GM21619 (cell line): Measurements from ENCODE around the gene IFNA5.

Experiments
- ATAC-seq: cut with Tn5 transposase; IDR thresholded peaks from one replicate; pipeline ENCODE4 v1.9.1; 2021; ENCODE audit not compliant: unreplicated experiment

Gene IFNA5

GRCh38 chr9:21294904-21295538, 10.1 kb downstream of the IFNA5 start:
- peak; percentile 57 for ATAC-seq

- ATAC-seq, result no peak
Observed at GRCh38 chr9:21294364-21294774, 10.7 kb downstream of the IFNA5 start.

GRCh38 chr9:21289848-21290247, 15.3 kb downstream of the IFNA5 start:
- no peak for ATAC-seq

GRCh38 chr9:21287280-21287679, 17.8 kb downstream of the IFNA5 start:
- no peak for ATAC-seq

- ATAC-seq, result no peak
Observed at GRCh38 chr9:21286659-21287058, 18.5 kb downstream of the IFNA5 start.

GRCh38 chr9:21286099-21286498, 19.0 kb downstream of the IFNA5 start:
- no peak for ATAC-seq

- ATAC-seq, result no peak
Observed at GRCh38 chr9:21281275-21281674, 23.8 kb downstream of the IFNA5 start.

- no peak for ATAC-seq
Observed at GRCh38 chr9:21268347-21268657, 36.8 kb downstream of the IFNA5 start.

- peak; percentile 49 for ATAC-seq
Observed at GRCh38 chr9:21267485-21268346, 37.4 kb downstream of the IFNA5 start.

- peak; percentile 42 for ATAC-seq
Observed at GRCh38 chr9:21266733-21267484, 38.2 kb downstream of the IFNA5 start.

- no peak for ATAC-seq
Observed at GRCh38 chr9:21265421-21266189, 39.5 kb downstream of the IFNA5 start.

GRCh38 chr9:21255538-21256212, 49.4 kb downstream of the IFNA5 start:
- ATAC-seq, result no peak
